GM12801 (cell line): Measurements from ENCODE around the gene S100A4.

Source experiments
- CTCF ChIP-seq: IDR thresholded peaks from one replicate; pipeline ENCODE4 v1.5.1; 2011; ENCODE audit warnings: control low read depth; ENCODE audit not compliant: insufficient read length; ENCODE audit errors: extremely low read depth

The S100A4 gene

GRCh38 chr1:153553096-153553495, 7.5 kb upstream of the S100A4 start:
- TF ChIP-seq CTCF, result no peak

- no peak for TF ChIP-seq CTCF
These were observed 6.7 kb upstream of the S100A4 start for GRCh38 chr1:153552335-153552734.

GRCh38 chr1:153550827-153551500, 5.4 kb upstream of the S100A4 start:
- no peak for TF ChIP-seq CTCF

- no peak for TF ChIP-seq CTCF
These were observed 4.8 kb upstream of the S100A4 start for GRCh38 chr1:153550398-153550758.

GRCh38 chr1:153549741-153550397, 4.3 kb upstream of the S100A4 start:
- no peak for TF ChIP-seq CTCF

GRCh38 chr1:153548722-153549688, 3.4 kb upstream of the S100A4 start, which contains the start of gene S100A3:
Gene S100A3, minus strand, starts transcription at chr1:153549258. Its CDS starts 773 bp downstream, at chr1:153548485.
- TF ChIP-seq CTCF, result no peak
